A172 (cell line): ENCODE measurements around the gene HOXC5. TPM values are rescaled to one million over a fixed set of nuclear protein-coding genes. Genes with fewer than 3 reads are reported as not detected.
A peak's percentile ranks its signal among the peaks of the same experiment; 100 is the strongest.

Experiments used
- DNase-seq: peaks from one replicate; pipeline ENCODE4 v3.0.0-alpha.2; 2015; ENCODE audit warnings: low spot score
- total RNA-seq: library from RNA; depleted of rRNA; stranded (reverse); fragments of >200 nt; shearing (Covaris generic); gene quantifications from 2 replicates; pipeline ENCODE4 v1.2.3, GENCODE V29; 2014

HOXC5 gene
- total RNA-seq, 1 experiment from 2014 or later = not detected

DNA sequence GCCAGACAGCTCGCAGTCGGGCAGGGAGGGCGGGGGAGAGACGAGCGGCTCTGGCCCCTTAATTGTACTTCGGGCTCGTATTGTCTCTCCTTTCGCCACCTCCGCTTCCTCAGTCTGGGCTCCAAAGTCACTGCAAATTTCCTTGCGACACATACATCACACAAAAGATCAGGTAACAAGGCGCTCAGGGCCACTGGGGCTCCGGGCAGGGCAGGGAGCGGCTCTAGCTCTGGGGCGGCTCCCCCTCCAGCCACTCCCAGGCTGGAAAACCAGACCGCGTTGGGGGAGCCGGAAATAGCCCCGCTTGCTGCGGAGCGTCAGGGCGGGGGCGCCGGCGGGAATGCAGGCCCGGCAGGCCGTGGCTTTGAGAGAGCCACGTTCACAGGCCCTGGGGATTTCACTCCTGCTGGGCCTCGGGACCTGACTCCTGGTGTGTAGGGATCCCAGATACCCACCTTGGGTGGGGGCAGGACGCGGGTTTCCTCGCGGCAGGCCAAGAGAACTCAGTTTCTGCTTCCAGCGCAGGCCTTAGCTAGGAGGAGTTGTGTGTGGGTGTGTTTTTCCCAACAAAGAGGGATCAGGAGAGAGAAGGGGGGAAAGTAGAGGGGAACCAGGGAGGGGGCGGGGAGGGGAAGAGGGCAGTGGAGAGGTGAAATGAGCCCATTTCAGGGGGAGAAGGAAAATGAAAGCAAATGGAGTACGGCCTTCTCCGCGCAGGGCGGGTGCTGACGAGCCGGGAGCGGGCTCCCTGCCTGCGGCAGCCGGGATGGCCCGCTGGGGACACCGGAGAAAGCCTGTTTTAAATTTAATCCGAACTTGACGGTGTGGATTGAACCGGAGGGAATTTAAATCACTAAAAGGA is 37.2 kb upstream of the HOXC5 start:
- DNase-seq = no peak

DNA sequence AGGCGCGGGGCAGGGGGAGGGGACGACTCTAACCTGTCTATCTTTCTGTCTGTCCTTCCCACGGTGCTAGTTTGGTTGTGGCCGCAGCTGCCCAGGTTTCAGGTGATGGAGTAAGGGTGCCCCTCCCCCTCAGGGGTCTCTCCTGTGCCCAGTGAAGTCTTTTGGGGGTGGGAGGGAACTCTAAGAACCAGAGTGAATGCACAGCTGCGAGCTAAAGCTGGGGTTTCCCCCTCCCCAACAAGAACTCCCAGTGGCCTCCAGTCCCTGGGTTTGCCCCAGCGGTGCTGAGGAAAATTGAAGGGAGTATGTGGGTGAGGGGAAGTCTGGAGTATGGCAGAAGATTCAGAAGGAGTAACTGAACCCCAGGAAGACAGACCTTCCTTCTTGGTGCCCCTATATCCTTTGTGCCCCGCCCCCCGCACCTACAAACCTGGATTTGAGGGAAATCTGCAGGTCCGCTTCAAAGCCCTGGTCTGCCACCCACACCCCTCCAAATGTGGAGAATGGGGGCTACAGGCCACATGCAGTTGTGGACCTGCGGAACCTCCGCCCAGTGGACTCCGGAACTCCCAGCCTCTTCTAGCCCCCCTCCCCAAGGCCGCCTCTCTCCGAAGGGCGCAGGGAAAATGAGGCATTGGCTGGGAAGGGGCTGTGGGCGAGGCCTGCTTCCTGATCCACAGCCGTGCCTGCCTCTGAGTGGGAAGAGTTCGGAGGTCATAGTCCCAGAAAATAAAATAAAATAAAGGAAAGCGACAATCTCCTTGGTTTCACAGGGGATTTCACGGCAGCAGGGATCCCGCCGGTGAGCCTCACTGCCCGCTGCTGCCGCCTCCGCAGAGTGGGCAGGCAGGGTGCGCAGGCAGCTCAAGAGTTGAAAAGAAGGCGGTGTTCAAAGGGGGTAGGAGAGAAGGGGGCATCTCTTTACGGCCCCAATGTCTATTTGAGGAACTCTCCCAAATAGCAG is 36.3 kb upstream of the HOXC5 start:
- DNase-seq = no peak

DNA sequence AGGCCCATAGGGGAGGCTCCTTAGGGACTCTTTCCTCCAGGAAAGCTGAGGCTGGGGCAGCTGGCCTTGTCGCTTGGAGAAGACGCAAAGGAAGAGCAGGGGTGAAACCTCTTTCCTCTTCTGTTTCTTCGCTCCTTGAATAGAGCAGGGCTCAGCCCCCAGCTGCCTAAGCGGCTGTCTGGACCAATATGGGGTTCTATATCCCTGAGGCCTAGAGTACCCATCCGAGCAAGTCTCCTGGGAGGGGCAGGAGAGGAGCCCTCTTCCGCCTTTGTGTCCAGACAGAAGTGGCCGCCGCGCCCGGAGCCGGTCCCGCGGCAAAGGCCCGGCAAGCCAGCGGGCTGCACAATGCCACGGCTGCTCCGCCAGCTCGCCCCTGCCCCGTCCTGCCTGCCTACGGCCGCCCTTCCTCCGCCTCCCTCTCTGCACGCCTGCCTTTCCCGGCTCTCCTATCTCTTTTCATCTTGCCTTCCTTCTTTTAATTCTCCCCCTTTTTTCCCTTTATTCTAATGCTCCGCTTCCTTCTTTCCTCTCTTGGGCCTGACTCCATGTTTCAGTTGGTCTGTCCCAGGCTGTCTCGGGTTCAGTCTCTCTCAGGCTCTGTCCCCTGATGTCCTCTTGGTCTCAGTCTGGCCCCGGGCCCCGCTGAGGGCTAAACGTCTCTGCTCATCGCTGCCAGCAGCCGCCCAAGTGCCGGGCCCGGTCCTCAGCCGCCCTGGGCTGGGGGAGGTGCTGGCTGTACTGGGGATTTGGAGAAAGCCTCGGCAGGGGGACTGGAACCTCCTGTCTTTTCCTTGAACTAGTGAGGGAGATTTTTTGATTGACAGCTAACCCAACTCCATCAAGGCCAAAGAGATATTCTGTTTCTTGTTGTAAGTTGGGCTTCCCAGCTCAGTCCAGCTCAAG is 35.4 kb upstream of the HOXC5 start:
- no peak for DNase-seq

DNA sequence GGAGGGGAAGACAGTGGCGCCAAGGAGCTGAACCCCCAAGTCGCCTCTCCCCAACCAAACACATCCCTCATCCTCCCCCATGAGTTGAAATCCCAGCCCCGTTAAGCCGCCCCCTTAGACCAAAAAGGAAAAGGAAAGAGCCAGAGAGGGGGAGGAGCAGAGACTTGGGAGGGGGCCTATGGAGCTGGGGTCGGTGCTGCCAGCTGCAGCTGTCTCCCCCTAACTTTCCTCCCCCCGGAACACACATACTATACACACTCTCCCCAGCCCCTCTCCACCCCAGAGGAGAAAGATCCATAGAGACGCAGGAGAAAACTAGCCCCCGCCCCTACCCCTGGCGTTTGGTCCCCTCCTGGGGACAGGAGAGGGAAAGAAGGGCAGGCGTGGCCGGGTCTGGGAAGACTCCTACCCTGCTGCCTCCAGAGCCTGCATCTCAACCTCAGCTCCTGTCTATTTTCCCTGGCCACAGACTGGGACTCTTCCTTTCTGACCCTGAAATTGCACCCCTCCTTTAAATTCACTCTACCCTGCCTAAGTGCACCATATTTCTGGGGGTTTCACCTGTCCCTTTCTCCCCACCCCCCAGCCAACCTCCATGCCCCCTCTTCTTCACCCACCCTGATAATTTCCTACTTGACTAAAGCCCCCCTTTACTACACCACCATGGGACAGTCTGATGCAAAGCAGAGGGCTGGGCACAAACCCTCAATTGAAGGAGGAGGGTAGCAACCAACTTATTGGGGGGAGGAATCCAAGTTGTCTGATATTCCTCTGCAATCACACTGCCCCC is 34.5 kb upstream of the HOXC5 start:
- DNase-seq = no peak

DNA sequence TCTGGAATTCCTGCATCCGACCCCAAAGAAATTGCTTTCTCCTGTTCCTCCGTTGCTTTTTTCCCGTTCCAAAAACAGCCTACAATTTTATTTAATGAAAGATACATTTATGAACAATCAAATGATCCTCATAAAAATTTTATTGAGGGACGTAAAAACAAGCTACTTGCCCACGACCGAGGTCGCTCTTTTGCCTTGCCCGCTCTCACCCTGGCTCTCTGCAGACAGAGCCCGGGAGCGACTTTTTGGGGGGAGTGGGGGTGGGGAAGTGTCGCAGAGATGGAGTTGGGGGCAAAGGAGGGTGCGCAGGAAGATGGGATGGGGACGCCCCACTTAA is 34.0 kb upstream of the HOXC5 start:
- DNase-seq = no peak

DNA sequence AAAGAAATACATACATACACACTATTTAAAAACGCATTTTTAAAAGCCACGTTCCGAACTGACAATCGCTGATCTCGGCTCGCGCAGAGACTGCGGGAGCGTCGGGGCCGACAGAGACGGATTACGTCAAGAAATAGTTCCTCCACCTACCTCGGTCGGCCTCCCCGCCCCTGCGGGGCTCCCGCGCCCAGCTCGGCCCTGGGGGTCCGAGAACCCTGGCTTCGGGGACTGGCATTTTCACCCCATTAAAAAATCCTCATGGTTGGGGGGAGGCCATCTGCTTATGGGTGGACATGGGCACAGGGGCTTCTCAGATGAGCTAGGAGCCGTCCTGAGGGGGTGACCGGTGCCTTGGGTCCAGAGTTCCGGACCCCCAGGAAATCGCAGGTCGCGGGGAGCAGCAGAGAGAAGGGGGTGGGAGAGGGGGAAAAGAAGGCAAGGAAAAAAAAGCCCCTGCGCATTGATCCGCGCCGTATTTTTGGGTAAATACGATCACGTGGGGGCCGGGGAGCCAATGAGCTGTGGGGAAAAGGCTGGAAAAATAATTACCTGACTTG is 33.2 kb upstream of the HOXC5 start:
- DNase-seq = peak; percentile 61

DNA sequence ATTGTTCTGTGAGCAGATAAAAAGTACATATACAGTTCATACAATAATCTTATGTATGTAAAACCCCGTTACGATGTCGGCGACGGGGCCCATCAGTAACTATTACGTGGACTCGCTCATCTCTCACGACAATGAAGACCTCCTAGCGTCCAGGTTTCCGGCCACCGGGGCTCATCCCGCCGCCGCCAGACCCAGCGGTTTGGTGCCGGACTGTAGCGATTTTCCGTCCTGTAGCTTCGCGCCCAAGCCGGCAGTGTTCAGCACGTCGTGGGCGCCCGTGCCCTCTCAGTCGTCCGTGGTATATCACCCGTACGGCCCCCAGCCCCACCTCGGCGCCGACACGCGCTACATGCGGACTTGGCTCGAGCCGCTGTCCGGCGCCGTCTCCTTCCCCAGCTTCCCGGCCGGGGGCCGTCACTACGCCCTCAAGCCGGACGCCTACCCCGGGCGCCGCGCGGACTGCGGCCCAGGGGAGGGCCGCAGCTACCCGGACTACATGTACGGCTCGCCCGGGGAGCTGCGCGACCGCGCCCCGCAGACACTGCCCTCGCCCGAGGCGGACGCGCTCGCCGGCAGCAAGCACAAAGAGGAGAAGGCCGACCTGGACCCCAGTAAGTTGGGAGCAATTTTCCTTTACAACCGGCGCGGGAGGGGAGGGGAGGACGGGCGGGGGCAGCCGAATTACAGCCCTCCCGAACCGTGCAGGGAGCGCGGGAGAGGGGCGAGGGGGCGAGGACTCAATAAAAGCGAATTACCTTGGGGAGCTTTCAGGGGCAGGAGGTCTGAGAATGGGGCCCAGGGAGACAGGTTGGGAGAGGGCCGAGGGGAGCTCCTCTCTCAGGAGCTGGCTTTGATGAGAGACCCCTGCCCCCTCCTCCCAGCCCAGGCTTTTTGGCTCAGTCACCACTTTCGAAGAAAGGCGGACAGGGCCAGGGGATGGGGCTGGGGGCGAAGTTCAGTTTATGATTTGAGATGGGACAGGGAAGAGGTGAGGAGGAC is 32.4 kb upstream of the HOXC5 start, which contains the start of gene HOXC9:
HOXC9 (plus strand) TSS at position 46 of the 999 bp plus-strand sequence; CDS start at position 74, 28 bp downstream.
- no peak for DNase-seq

DNA sequence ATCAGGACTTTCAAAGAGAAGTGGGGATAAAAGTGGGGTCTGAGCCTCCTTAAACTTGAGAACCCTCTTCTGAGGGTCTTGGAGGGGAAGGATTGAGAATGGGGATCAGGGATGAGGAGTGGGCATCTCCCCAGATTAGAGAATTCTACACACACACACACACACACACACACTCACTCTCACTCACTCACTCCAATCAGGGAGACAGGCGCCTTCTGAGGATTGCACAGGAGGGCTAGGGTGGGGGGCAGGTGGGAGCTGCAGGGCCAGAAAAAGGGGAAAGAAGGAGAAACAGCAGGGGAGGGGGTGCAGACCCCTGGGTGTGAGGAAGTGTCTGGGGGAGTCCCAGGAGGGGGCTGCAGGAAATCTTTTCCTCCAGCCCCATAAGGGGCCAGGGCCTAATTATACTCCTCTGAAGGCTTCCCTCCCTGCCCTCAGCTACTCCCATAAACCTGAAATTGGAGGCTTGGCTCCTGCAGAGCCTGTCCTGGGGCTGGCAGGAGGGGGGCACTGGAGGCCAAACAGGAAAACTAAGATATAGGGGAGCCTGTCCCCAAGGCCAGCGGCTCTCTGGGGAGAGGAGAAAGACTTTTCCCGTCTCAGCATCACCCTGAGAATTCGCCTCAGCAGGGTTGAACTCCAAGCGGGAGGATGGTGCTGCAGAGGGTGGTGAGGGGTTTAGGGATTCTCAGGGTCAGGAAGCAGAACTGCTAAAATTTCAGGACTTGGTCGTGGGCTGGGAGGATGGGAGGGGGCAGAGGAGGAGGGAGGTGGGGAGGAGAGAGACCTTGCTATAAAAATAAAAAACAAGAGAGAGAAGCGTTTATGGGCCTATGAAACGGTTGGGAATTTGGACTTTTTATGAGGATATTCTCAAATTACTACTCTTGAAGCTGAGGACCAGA is 31.3 kb upstream of the HOXC5 start:
- DNase-seq = no peak

DNA sequence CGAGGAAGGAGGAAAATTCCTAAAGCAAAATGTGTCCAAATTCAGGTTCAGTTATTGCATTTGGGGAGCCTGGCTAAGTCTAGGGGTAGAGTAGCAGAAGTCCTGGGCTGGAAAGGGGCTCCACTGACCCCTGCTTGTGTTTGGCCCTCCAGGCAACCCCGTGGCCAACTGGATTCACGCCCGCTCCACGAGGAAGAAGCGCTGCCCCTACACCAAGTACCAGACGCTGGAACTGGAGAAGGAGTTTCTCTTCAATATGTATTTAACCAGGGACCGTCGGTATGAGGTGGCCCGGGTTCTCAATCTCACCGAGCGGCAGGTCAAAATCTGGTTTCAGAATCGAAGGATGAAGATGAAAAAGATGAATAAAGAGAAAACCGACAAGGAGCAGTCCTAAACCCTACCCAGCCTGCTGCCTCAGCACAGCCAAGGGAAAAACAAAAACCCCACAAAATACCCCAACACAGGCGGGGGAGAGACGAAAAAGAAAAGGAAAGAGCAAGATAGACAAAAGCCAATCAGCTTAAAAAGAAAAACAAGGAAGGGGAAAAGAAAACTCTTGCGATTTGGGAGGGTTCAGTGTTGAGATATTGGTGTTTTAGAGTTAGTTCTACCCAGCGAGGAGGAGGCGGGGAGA is 30.5 kb upstream of the HOXC5 start:
- no peak for DNase-seq

DNA sequence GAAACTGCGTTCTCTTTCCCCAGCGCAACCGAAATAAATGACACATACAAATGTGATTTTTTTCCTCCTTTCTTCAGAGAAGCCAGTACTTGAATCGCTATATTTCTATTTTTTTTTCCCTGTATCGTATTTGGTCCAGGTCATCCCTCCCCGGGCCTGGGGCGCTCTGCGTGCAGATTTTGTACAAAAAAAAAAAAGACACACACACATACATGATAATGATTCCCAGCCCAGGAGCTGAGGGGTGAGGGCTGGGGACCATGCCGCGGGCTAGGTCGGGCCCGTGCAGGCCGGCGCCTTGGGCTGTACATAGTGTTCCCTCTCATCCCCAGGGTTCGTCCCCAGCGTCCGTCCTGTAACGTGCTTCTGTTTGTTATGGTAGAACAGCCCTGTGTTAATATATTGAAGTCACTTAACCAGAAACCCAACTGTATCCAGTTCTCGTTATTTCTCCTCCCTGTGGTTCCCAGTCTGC is 29.9 kb upstream of the HOXC5 start:
- DNase-seq = no peak

DNA sequence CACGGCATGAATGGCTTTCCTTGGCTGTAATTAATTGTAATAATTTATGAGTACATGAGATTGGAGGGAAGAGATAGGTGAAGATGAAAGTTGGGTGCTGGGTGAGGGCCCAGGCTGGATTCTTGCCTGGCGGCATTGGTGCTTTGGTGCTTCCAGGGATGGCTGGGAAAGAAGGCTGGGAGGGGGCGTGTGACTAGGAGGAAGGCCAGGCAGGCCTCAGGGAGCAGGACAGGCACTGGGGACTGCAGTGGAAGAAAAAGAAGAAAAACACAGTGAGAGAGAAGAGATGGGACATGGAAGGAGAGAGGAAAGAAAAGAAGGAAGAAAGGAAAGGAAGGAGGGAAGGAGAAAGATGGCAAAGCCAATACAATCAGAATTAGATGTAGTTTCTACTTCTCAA is 29.2 kb upstream of the HOXC5 start:
- no peak for DNase-seq

DNA sequence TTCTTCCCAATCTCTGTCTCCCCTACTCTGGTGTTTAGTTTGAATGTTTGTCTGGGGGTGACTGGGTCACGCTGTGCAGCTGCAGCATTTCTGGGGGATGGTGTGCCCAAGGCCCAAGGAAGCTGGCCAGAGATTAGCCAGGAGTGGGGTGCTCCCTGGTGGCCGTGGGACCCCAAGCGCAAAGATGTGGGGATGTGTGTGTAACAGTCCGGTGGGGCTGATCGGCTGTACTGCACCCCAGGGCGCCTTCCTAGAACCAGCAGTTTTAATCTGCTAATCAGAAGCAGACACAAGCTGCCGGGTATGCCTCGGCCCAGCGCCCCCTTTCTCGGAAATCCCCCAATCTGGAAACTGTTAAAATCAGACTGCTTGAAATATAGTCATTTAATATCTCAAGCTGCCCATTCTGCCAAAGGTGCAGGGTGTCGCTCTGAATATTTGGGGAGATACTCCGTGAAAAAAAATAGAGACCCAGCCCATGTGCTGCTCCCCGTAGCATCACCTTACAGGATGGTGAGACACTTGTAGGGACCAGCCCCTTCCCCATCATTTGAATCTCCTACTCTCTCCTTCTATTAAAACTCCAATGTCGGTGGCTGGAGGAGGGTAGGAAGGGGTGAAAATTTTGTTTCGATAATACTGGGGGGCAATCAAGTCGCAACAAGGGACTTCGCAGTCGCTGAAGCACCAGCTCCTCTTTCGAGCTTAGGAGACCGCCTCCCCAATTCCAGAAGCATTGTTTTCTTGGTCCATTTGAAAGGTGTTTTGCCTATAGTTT is 28.6 kb upstream of the HOXC5 start:
- no peak for DNase-seq

DNA sequence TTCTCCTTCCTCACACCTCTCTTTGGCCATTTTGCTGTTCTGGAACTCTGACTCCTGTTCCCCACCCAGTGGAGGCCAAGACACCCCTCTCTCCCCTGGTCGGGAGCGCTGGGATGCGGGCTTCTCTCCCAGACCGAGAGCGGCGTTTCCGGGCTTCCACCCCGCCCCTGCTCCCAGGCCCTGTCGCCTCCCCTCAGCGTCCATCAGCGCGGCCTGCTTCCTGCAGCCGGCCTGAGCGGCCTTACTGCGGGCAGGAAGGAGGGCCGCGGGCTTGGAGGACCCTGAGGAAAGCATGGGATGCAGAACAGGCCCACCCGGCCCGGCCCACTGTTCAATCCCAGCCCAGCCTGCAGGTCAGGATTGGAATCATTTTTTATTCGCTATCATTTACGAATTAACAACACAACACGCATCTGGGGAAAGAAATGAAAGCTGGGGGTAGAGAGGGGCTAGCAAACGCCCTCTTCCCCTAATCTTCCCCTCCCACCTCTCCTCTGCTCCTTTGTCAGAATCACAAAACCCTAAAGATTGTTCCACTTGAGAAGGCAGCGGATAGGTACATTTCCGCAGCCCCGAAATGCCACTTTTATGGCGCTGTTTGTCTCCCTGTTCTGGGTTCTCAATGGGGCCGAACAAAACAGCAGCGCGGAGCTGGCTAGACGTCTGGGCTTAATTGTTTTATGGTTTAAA is 27.9 kb upstream of the HOXC5 start:
- DNase-seq = no peak

DNA sequence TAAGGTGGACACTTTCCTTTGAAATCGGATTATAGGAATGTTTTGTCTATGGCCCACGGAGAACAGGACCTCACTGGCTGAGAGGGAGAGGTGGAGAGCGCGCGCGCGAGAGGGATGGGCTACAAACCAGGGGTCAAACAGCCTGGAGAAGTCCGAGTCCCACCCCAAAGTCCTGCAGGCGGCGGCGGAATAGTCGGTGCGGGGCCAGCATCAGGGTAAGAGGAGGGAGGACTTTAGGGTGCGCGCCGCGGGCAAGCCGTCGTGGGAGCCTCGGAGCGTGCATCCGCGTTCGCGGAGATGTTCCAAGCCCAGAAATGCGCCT is 27.4 kb upstream of the HOXC5 start:
- DNase-seq = no peak

DNA sequence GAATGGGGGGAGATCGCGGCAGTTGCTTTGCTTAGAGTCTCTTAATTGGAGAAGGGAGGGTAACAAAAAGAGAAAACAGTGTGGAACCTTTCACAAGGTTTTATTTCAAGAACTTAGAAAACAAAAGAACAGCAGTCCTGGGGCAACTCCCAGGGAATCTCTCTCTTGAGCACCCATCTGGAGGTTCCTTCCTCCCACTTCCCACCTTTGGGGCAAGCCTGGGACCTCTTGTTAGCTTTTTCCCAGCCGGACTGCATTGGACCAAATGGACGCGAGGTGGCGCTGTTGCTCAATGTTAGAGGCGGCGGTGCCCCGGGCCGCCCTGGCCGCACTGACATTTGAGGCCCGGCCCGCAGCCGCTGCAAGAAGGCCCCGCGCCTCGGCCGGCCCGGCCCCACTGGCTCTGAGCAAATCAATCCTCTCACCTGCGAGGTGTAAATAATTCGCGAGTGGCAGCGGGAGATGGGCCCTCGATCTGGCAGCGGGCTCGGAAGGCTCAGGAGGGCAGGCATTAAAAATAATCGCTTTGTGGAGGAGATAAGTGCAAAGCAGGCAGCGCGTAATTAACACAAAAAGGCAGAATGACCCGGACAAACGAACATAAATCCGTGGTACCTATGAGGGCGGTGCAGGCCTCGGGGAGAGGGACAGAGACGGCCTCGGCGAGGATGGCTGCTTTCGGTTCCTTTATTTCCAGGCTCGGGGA is 26.8 kb upstream of the HOXC5 start:
- DNase-seq = peak; percentile 62
